ENCODE data around the gene TTC3.

The TTC3 gene

GRCh38 chr21:37044643-37045042 lies 28.4 kb upstream of the TTC3 start:
- H3K27me3 ChIP-seq (ENCODE audit: insufficient read depth, poor library complexity, severe bottlenecking) = no peaks in the 10 kb centered on the region
- no peak overlapping the region for H3K4me3 ChIP-seq (replicated peaks; ENCODE audit: insufficient read depth, low read length)
- no peak overlapping the region for H3K27ac ChIP-seq (replicated peaks)
- no peak for DNase-seq (ENCODE audit: low read depth in 1 of 2, low spot score in 1 of 2)
- TF ChIP-seq, protein P1, sequence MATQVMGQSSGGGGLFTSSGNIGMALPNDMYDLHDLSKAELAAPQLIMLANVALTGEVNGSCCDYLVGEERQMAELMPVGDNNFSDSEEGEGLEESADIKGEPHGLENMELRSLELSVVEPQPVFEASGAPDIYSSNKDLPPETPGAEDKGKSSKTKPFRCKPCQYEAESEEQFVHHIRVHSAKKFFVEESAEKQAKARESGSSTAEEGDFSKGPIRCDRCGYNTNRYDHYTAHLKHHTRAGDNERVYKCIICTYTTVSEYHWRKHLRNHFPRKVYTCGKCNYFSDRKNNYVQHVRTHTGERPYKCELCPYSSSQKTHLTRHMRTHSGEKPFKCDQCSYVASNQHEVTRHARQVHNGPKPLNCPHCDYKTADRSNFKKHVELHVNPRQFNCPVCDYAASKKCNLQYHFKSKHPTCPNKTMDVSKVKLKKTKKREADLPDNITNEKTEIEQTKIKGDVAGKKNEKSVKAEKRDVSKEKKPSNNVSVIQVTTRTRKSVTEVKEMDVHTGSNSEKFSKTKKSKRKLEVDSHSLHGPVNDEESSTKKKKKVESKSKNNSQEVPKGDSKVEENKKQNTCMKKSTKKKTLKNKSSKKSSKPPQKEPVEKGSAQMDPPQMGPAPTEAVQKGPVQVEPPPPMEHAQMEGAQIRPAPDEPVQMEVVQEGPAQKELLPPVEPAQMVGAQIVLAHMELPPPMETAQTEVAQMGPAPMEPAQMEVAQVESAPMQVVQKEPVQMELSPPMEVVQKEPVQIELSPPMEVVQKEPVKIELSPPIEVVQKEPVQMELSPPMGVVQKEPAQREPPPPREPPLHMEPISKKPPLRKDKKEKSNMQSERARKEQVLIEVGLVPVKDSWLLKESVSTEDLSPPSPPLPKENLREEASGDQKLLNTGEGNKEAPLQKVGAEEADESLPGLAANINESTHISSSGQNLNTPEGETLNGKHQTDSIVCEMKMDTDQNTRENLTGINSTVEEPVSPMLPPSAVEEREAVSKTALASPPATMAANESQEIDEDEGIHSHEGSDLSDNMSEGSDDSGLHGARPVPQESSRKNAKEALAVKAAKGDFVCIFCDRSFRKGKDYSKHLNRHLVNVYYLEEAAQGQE (IDR thresholded peaks at IDR 0.05; ENCODE audit: insufficient replicate concordance, low read depth) = no peak

DNA sequence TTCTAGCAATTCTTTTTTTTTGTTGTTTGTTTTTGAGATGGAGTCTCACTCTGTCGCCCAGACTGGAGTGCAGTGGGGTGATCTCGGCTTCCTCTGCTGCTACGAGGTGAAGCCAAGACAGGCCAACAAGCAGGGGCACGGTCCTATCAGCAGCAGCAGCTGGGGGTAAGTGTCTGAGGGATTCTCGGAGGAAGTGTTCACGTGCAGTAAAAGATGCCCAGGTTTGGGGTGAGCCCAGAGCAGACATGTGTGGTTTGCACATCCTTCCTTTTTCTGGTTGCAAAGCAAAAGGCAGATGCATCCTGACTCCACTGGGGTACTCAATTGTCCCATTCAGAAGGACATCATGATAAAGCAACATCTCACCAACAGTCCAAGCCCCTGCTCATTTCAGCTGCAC lies 27.9 kb upstream of the TTC3 start:
- Histone ChIP-seq H3K4me3 (replicated peaks; ENCODE audit: insufficient read depth, low read length) (no peak overlapping the region), H3K27me3 (ENCODE audit: insufficient read depth, poor library complexity, severe bottlenecking) (no peaks in the 10 kb centered on the region), H3K27ac (replicated peaks) (no peak overlapping the region)
- peak; percentile 35 to 90 for DNase-seq (ENCODE audit: low read depth in 1 of 2, low spot score in 1 of 2)
- TF ChIP-seq SPI1 (IDR thresholded peaks at IDR 0.05; ENCODE audit: borderline replicate concordance, low read depth) (peak; percentile 69; the same call in 1 of the 2 replicates), GABPA (IDR thresholded peaks at IDR 0.05; ENCODE audit: low read depth) (peak; percentile 33; the same call in 1 of the 2 replicates), POLR2AphosphoS5 (IDR thresholded peaks at IDR 0.05; ENCODE audit: low read depth) (peak; percentile 94)
- TF ChIP-seq, protein P1 (IDR thresholded peaks at IDR 0.05; ENCODE audit: insufficient replicate concordance, low read depth) = no peak
- TF ChIP-seq, protein P2, sequence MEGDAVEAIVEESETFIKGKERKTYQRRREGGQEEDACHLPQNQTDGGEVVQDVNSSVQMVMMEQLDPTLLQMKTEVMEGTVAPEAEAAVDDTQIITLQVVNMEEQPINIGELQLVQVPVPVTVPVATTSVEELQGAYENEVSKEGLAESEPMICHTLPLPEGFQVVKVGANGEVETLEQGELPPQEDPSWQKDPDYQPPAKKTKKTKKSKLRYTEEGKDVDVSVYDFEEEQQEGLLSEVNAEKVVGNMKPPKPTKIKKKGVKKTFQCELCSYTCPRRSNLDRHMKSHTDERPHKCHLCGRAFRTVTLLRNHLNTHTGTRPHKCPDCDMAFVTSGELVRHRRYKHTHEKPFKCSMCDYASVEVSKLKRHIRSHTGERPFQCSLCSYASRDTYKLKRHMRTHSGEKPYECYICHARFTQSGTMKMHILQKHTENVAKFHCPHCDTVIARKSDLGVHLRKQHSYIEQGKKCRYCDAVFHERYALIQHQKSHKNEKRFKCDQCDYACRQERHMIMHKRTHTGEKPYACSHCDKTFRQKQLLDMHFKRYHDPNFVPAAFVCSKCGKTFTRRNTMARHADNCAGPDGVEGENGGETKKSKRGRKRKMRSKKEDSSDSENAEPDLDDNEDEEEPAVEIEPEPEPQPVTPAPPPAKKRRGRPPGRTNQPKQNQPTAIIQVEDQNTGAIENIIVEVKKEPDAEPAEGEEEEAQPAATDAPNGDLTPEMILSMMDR (IDR thresholded peaks at IDR 0.05; ENCODE audit: insufficient read depth, low read length) = no peak

DNA sequence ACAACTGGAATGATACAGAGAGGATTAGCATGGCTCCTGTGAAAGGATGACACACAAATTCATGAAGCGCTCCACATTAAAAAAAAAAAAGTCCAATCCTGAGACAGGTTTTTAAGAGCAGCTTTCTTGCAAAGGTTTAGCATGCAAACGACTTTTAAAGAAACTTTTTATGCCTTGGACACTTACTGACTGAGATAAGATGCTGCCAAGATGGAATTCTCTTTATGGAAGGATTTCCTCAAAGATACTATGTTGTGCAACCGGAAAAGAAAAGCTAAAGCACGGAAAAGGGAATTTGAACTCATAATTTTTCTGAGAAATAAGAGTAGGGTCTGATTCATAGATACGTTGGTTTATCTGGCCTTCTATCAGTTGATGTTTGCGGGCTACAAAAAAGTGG lies 27.5 kb upstream of the TTC3 start:
- DNase-seq (ENCODE audit: low read depth in 1 of 2, low spot score in 1 of 2) = no peak
- H3K27me3 ChIP-seq (ENCODE audit: insufficient read depth, poor library complexity, severe bottlenecking) = no peaks in the 10 kb centered on the region
- H3K27ac ChIP-seq (replicated peaks) = no peak overlapping the region
- no peak overlapping the region for H3K4me3 ChIP-seq (replicated peaks; ENCODE audit: insufficient read depth, low read length)
- TF ChIP-seq, protein P1 (IDR thresholded peaks at IDR 0.05; ENCODE audit: insufficient replicate concordance, low read depth) = no peak
- TF ChIP-seq, protein P2 (IDR thresholded peaks at IDR 0.05; ENCODE audit: insufficient read depth, low read length) = no peak
- no peak for TF ChIP-seq GABPA (IDR thresholded peaks at IDR 0.05; ENCODE audit: low read depth)
- TF ChIP-seq SPI1 (IDR thresholded peaks at IDR 0.05; ENCODE audit: borderline replicate concordance, low read depth) = no peak
- no peak for TF ChIP-seq POLR2AphosphoS5 (IDR thresholded peaks at IDR 0.05; ENCODE audit: low read depth)

DNA sequence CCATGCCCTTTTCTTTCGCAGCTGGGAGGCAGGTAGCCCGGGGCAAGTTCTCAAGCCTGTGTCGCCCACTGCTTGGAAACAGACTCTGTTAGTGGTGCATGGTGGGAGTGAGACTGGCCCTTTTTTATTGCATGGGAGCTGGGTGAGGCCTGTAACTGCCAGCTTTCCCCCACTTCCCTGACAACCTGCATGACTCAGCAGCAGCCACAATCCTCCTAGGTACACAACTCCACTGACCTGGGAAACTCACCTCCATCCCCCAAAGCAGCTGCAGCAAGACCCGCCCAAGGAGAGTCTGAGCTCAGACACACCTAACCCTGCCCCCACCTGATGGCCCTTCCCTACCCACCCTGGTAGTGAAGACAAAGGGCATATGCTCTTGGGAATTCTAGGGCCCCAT lies 26.0 kb upstream of the TTC3 start:
- no peak for DNase-seq (ENCODE audit: low read depth in 1 of 2, low spot score in 1 of 2)
- H3K27me3 ChIP-seq (ENCODE audit: insufficient read depth, poor library complexity, severe bottlenecking) = no peaks in the 10 kb centered on the region
- no peak overlapping the region for H3K27ac ChIP-seq (replicated peaks)
- no peak for TF ChIP-seq SPI1 (IDR thresholded peaks at IDR 0.05; ENCODE audit: borderline replicate concordance, low read depth)
- TF ChIP-seq, protein P1 (IDR thresholded peaks at IDR 0.05; ENCODE audit: insufficient replicate concordance, low read depth) = no peak
- no peak for TF ChIP-seq POLR2AphosphoS5 (IDR thresholded peaks at IDR 0.05; ENCODE audit: low read depth)
- TF ChIP-seq, protein P2 (IDR thresholded peaks at IDR 0.05; ENCODE audit: insufficient read depth, low read length) = no peak
- no peak for TF ChIP-seq GABPA (IDR thresholded peaks at IDR 0.05; ENCODE audit: low read depth)
- no peak overlapping the region for H3K4me3 ChIP-seq (replicated peaks; ENCODE audit: insufficient read depth, low read length)

Measured in HL-60 (cell line).